Amygdala (tissue), 56 donors: ENCODE measurements around the gene DDX17.
"Not testable (repeated sequence)": the region's sequence is repeated elsewhere in the genome, so short reads cannot be mapped to it uniquely, and the experiment has no call there.

Experiments used
- DNase-seq, 56 donors: peaks; one replicate each; lab custom pipeline; 2025; lab: John Stamatoyannopoulos, UW

DDX17 gene

GRCh38 chr22:38494498-38494897, 11.6 kb downstream of the DDX17 start:
- no peak for DNase-seq

- no peak for DNase-seq
Measured at GRCh38 chr22:38491707-38492348, 14.3 kb downstream of the DDX17 start.

- DNase-seq = peak in 12 of 56 donors; percentile 9 to 47 (median 18)
Measured at GRCh38 chr22:38490915-38491314, 15.2 kb downstream of the DDX17 start.

DNA sequence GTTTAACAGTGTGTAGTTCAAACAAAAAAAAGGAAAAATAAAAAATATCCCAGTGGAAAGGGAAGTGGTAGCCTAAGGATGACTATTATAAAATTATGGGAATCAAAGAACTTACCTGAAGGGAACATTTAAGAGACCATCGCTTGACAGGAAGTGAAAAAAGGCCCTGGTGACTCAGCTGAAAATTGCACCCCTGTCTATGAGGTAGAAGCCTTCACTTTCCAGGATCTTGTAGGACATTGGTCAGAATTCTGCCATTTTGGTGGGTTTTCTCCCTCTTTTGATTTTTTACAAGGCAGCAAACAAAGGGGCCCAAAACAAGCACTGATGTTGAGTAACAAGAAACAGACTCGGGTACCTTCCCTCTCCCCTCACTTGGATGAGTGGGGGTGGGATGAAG, 15.6 kb downstream of the DDX17 start:
- no peak for DNase-seq

- DNase-seq = no peak
Measured at GRCh38 chr22:38489561-38490145, 16.5 kb downstream of the DDX17 start.

GRCh38 chr22:38489142-38489541, 17.0 kb downstream of the DDX17 start:
- no peak for DNase-seq

- no peak for DNase-seq
Measured at GRCh38 chr22:38487946-38488345, 18.2 kb downstream of the DDX17 start.

DNA sequence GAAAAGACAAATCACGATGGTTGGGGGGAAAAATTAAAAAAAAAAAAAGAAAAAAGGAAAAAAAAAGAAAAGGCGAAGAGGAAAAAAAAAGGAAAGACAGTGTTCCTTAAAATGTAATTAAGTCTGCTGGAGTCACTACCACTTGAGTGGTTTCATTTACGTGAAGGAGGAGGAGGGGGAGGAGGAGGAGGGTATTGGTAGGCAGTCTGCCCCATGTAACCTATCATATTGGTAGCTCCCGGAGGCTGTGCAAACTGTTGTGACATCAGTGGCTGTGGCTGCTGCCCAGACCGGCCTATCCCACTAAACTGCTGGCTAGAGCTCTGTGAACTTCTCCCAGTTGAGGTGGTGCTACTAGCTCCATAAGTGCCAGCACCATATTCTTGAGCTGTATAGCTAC, 20.3 kb downstream of the DDX17 start:
- DNase-seq = no peak

DNA sequence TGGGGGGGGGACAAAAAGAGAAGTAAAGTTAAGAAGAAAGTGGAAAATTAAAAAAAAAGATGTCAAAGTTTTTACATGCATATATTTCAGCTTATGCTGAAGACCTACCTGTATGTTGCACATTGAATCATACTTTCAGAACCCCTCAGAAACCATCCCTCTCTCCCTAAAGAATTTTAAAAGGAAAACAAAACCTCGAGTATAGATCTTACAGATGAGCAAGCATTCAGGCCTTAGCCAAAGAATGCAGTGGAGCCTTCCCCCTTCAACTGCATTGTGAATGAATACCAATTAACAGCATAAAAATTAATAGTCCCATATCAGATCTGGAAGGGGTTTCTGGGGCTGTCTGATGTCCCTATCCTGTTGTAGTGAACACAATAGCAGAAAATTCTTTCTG, 21.9 kb downstream of the DDX17 start:
- DNase-seq = no peak

DNA sequence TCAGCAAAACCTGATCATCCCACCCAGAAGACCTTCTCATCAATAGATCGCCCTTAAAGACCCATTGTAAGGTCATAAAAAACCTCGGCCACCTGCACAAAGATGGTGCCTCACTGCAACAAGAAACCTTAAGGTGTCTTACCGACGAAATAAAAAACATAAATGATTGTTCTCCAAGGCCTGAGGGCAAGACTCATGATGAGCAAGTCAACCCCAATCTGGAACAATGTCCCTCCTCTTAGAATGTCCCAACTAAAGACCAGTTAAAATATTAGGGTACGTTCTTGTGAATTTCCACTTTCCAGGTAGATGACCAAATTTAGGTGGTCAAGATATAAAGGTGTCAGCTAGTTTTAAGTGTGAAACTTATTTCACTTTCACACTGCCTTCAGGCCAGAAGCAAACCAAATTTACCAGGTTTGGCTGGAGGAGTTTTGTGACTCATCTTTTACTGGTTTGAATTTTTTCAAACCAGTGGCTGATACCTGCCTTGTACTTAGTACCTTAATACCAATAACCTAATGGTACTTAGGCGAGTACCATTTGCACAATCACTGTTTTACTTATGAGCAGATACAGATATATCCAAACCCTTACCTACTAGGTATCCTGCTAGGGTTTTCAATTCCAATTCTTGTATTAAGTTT, 23.3 kb downstream of the DDX17 start:
- DNase-seq = no peak

- no peak for DNase-seq
Measured at GRCh38 chr22:38481871-38482332, 24.2 kb downstream of the DDX17 start.

GRCh38 chr22:38481162-38481870, 24.8 kb downstream of the DDX17 start:
- DNase-seq = no peak

DNA sequence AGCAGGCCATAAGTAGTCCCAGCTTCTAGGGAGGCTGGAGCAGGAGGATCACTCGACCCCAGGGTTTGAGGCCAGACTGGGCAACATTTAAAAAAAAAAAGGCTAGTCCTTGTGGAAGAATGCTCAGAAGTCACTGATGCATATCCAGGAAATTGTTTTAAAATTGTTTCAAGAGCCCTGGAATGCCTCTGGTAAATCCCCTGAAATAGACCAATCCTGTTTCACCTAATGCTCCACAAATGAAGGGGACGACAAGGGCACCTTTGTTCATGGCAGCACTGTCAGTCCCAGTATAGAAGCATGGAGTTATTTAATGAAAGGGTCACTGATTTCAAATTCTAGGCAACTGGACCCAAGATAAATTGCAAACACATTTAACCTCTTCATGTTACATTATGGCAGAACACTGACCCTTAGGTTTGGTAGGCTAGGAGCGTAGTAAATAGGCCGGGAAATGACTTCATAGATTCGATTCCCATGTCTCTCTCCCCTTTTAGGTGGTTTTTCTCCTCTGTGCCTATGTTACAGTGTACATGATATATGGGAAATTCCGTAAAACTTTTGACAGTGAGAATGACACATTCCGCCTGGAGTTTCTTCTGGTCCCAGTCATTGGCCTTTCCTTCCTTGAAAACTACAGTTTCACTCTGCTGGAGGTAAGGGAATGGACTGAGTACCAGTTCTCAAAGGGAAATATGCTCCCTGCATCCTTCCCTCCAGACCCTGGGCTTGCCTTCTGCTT, 26.8 kb downstream of the DDX17 start:
- no peak for DNase-seq

- DNase-seq = no peak
Measured at GRCh38 chr22:38477585-38477984, 28.5 kb downstream of the DDX17 start.

DNA sequence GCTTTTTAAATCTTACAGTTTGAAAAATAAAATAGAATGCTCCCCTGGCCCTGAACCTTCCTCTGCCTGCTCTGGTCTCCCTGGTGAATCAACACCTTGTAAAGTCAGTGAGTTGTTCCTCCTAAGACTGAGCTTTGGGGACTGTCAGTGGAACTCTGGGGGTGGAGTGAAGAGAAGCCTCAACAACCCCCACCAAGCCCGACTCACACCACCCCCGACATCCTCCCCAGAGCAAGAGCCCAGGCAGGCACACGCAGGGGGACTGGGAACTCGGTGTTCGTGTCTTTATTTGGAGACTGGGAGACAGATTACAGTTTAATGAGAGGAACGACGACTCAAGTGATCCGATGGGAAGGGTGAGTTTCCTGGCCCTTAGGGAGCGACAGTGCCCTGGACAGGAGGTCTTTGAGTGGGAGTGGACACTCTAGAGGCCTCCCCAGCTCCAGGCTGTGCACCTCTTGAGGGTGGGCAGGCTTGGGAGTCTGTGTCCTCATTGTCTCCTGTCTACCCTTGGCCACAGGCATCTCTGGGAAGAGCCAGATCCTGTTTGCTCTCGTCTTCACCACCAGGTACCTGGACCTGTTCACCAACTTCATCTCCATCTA, 32.0 kb downstream of the DDX17 start:
- DNase-seq = peak in 2 of 56 donors; percentile 24 to 41

DNA sequence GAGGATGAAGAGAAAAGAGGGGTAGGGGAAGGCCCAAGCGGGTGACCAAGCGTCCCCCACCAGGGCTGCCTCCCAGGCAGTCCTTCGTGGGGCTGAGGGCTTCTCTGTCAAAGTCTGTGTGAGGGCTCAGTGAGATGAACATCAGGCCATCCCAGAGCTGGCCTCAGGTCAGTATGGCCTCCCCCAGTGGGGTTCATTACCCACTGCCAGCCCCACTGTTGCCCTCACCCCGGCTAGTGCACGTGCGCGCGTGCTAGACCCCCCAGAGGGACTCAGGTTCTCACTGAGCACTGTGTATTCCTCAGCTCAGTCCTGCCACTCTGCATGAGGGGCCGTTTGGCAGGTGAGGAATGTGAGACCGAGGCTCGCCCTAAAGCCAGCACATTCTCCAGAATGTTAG, 34.9 kb downstream of the DDX17 start:
- no peak for DNase-seq

- not testable (repeated sequence) for DNase-seq
Measured at GRCh38 chr22:38470179-38470578, 35.9 kb downstream of the DDX17 start.

- DNase-seq = no peak
Measured at GRCh38 chr22:38469306-38469781, 36.8 kb downstream of the DDX17 start.

DNA sequence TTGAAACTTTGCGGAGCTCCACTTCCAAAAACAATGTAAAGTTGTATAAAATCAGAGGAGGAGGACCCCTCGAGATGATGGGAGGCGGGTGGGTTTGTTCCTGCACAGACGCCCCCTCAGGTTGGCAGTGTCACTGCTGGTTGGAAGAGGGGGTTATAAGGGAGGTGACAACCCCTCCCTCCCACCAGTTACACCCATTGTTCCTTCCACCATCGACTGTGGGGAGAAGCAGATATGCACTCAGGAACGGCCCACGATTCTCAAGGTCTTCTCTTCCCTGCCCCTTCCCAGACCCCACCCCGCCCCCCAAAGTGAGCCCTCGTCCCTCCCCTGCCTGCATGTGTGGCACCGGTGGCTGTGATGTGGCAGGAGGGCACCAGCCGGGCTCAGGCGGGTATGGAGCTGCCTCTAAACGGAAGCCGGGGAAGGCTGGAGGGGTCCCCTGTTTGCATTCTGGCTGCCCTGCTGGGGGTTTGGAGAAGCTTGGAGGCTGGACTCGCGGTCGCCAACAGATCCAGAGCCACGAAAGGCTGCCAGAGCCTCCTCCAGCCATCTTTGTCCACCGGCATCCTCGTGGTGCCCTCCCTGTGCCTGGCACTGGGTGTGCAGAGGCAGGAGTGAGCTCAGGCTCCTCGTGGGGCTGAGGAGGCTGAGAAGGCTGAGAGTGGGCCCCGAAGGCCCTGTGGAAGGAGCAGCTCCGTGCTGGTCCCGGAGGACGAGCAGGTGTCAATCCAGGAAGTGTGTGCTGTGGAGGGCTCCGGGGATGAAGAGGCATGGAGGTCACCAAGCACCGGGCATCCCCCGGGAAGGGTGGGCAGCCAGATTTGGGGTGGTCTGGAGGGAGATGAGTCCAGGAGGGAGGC, 37.4 kb downstream of the DDX17 start:
- DNase-seq = no peak
